Measurements from ENCODE around the gene BMPR1B.

Gene BMPR1B

GRCh38 chr4:94960708-94961107 is 203.0 kb downstream of the BMPR1B start:
- DNase-seq (ENCODE audit: low spot score), result no peak

GRCh38 chr4:94961420-94961819 is 203.7 kb downstream of the BMPR1B start:
- DNase-seq (ENCODE audit: low spot score), result no peak

- no peak for DNase-seq (ENCODE audit: low spot score)
Measured at GRCh38 chr4:94962484-94962883, 204.7 kb downstream of the BMPR1B start.

GRCh38 chr4:94965852-94966251 is 208.1 kb downstream of the BMPR1B start:
- DNase-seq (ENCODE audit: low spot score), result no peak

GRCh38 chr4:94968493-94968892 is 210.7 kb downstream of the BMPR1B start:
- DNase-seq (ENCODE audit: low spot score), result no peak

GRCh38 chr4:94970650-94971049 is 212.9 kb downstream of the BMPR1B start:
- no peak for DNase-seq (ENCODE audit: low spot score)

- DNase-seq (ENCODE audit: low spot score), result no peak
Measured at GRCh38 chr4:94974773-94975172, 217.0 kb downstream of the BMPR1B start.

- no peak for DNase-seq (ENCODE audit: low spot score)
Measured at GRCh38 chr4:94976371-94977011, 218.7 kb downstream of the BMPR1B start.

- no peak for DNase-seq (ENCODE audit: low spot score)
Measured at GRCh38 chr4:94978904-94979303, 221.1 kb downstream of the BMPR1B start.

GRCh38 chr4:94979621-94980020 is 221.9 kb downstream of the BMPR1B start:
- no peak for DNase-seq (ENCODE audit: low spot score)

- no peak for DNase-seq (ENCODE audit: low spot score)
Measured at GRCh38 chr4:94995684-94996394, 238.1 kb downstream of the BMPR1B start.

- no peak for DNase-seq (ENCODE audit: low spot score)
Measured at GRCh38 chr4:95000076-95000648, 242.4 kb downstream of the BMPR1B start.

GRCh38 chr4:95004912-95005311 is 247.2 kb downstream of the BMPR1B start:
- DNase-seq (ENCODE audit: low spot score), result no peak

- no peak for DNase-seq (ENCODE audit: low spot score)
Measured at GRCh38 chr4:95007998-95008397, 250.2 kb downstream of the BMPR1B start.

- DNase-seq (ENCODE audit: low spot score), result no peak
Measured at GRCh38 chr4:95013236-95013635, 255.5 kb downstream of the BMPR1B start.

- DNase-seq (ENCODE audit: low spot score), result no peak
Measured at GRCh38 chr4:95014068-95014467, 256.3 kb downstream of the BMPR1B start.

- DNase-seq (ENCODE audit: low spot score), result no peak
Measured at GRCh38 chr4:95017305-95018064, 259.7 kb downstream of the BMPR1B start.

GRCh38 chr4:95018785-95019184 is 261.0 kb downstream of the BMPR1B start:
- no peak for DNase-seq (ENCODE audit: low spot score)

GRCh38 chr4:95020521-95020920 is 262.8 kb downstream of the BMPR1B start:
- DNase-seq (ENCODE audit: low spot score), result no peak

- DNase-seq (ENCODE audit: low spot score), result no peak
Measured at GRCh38 chr4:95021099-95021498, 263.3 kb downstream of the BMPR1B start.

- DNase-seq (ENCODE audit: low spot score), result no peak
Measured at GRCh38 chr4:95023110-95023509, 265.4 kb downstream of the BMPR1B start.

- DNase-seq (ENCODE audit: low spot score), result no peak
Measured at GRCh38 chr4:95027905-95028618, 270.3 kb downstream of the BMPR1B start.
